Kidney capillary endothelial cell (primary cell): ENCODE data around the gene LENG9.
"Not testable (repeated sequence)": the region's sequence is repeated elsewhere in the genome, so short reads cannot be mapped to it uniquely, and the experiment has no call there.

Experiments used
- DNase-seq: peaks from one replicate; pipeline ENCODE4 v3.0.0-alpha.2; 2018; ENCODE audit warnings: low spot score

Gene LENG9

DNA sequence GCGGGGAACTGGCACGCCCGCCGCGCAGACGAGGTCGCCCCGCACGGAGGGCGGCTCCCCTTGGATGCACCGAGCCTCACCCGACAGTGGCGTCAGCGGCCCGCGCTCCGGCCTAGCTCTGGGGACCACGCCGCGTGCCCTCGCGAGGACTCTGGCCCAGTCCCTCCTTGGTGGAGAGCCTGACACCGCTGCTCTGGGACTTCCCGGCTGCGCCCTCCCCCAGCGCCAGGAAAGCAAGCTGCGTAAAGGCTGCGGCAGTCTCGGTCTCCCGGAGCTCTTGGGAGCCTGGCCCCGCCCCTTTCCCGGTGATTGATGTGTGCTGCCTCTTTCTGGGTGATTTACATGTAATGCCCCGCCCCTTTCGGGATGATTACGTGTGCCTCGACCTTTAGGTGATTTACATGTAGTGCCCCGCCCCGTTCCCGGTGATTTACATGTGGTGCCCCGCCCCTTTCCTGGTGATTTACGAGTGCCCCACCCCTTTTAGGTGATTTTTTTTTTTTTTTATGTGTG, at the start of gene LENG9:
Gene LENG9 (minus strand): TSS at position 248 of the 513 bp plus-strand sequence. CDS start 252 bp downstream, outside the sequence.
- peak; percentile 99 for DNase-seq

DNA sequence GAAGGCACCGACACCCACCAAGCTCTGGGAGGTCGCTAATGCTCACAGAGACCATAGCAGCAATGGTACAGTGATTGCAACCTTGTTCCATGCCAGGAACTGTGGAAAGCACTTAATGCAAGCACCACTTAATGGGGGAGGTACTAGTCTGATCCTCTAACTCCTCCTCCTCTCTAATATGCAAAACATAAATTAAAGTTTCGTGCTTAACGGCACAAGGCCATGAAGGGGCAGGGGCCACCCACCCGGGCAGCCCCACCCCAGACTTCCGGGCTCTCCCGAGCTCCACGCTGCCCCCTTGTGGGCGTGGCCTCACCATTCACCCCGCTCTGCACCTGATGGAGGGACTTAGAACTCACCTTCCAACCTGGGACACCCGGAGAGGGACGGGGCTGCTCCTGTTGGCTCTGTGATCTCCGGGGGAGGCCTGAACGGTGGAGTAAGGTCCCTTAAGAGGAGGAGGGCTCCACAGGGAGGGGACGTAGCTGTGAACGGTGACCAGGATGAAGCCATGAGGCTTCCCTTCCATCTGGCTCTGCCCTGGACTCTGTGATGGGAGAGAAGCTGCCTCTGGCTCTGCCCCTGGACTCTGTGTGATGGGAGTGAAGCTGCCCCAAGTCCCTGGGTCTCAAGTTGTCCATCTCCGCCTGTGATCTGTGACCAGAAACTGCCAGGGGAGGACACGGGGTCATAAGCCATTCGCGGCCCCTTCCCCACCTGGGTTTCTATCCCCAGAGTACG, 45.8 kb upstream of the LENG9 start:
- not testable (repeated sequence) for DNase-seq

DNA sequence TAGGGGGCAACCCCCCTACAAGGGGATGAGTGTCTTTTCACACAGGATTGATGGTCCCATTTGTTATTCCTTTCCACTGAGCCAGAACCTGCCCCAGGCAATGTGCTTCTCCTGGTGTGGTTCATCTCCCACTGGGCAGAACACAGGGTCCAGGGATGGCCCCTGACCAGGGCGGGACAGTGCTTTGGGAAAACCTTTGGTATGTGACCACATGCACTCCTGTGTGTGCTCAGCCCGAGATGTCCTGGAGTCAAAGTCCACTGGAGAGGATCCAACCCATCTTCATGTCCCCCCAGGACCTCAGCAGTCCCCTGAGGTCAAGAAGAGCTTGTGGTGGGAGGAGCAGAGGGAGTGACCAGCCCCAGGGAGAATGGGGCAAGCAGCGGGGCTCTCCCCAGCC, 44.9 kb upstream of the LENG9 start:
- DNase-seq, result not testable (repeated sequence)

DNA sequence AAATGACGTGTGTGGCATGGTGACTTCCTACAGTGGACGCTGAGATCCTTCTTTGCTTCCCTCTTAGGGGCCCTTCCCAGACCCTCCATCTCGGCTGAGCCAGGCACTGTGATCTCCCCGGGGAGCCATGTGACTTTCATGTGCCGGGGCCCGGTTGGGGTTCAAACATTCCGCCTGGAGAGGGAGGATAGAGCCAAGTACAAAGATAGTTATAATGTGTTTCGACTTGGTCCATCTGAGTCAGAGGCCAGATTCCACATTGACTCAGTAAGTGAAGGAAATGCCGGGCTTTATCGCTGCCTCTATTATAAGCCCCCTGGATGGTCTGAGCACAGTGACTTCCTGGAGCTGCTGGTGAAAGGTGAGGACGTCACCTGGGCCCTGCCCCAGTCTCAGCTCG, 44.2 kb upstream of the LENG9 start:
- DNase-seq, result no peak

DNA sequence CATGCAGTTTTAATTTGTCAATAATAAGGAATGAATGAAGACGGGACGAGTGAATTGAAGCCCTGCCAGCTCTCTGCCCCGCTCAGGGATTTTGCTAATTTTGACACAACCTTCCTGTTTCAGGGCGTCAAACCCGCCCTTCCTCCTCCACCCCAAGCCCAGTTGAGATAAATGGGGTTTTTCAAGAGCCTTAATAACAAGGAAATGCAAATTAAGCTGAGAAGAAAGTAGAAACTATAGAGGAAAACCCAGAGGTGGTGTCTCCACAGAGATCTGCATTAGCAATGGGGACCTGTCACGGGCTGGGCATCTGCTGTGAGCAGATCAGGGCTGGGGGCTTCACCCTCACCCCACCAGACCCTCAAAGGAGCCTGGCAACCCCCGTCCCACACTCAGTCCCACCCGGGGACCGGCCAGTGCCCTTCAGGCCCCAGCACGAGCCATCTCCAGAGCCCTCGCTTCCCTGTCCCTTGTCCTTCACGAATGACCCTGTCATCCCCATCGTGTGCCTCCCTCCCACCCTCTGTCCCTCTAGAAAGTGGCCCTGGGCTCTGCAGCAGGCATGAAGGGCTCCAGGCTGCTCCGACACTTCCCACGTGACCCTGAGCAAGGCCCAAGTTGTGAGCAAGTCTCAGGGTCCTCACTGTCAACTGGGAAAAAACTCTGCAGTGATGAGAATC, 43.6 kb upstream of the LENG9 start:
- not testable (repeated sequence) for DNase-seq

DNA sequence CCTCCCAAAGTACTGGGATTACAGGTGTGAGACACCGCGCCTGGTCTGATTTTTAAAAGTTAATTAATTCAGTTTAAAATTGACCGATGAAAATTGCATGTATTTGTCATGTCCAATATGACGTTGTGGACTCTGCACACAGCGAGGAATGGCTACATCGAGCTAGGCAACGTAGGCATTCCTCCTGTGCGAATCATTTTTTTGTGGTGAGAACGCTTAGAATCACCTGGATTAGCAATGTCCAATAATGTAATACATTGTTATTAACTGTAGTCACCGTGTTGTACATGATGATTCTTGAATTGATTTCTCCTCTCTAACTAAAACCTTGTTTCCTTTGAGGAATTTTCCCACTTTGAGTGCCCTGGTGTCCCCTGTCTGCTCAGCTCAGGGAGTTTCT, 42.5 kb upstream of the LENG9 start:
- DNase-seq, result no peak

DNA sequence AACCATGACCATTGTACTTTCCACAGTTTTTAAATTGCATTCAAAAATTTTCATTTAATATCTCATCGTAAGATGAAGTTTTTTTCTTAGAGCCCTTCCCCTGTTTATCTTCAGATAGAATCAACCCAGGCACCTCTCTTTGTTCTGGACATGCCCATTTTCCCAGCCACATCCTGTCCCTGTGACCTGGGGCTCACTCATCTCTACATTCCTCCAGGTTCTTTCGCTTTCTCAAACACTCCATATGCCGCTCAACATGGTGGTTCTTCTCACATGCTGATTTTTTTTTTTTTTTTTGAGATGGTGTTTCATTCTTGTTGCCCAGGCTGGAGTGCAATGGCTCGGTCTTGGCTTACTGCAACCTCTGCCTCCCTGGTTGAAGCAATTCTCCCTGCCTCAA, 42.0 kb upstream of the LENG9 start:
- DNase-seq, result not testable (repeated sequence)

DNA sequence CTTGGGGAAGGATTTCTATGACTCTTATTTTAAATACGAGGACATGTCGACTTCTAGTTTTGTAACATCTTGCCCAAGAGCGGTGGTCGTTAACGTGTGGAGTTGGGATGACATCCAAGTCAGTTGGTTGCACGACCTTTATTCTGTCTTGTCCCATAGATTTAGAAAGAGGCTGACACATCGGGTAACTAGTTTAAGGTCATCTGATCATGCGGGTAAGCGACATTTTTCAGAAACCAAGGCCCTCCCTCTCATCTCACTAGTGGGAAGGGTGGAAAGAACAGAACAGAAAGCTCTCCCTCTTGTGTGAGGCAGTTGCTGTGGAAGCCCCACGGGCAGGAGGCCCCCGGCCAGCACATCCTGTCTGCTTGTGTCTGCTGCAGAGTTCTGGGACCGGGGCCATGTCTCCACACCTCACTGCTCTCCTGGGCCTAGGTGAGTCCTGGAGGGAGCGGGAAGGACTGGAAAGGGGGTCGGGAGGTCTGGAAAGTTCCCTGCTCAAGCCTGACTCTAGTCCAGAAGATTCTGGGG, 39.0 kb upstream of the LENG9 start, which contains the start of gene LAIR2:
Gene LAIR2 (plus strand): TSS at position 314 of the 531 bp plus-strand sequence. CDS start 88 bp downstream, at position 402.
- no peak for DNase-seq

DNA sequence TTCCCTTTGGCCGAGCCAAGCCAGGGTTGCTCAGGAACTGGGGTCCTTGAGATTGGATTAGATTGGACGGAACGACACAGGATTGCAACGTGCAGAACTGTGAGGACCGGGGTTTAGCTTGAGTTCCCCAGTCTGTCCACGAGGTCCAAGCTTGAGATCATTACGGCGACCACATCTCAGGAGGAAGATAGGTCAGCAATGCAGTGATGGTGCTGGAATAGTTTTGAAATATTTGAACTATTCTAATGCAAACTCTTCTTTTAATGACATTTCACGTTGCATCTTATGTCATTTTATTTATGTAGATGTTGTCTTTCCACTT, 34.8 kb upstream of the LENG9 start:
- DNase-seq, result not testable (repeated sequence)

DNA sequence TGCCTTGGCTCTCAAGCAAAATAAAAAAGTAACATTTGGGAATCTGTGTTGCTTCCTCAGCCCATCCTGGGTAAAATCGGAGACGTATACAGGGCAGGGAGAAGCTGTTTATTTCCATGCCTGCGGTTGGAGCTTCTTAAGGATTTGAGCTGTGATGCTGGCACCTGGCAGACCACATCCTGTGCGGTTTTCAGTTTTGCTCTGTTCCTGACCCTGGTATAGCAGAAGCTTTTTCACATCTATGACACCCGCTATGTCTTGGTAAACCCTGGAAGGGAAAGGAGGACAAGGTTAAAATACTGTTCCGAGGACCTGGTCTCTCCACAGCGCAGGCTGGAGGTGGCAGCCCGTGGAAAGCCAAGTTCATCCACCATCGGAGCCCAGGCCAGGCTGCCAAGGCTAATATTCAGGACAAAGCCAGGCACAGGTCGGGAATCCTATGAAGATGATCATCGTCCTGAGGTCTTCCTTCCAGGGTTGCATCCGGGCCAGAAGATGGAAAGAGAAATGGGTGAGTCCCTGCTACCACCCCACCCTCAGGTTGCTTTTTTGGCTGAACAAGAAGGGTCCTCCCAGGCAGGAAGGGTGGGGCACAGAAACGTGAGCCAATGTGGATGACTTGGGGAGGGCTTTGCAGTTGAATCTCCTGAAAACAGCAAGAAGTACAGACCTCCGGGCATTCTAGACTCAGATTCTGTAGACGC, 34.3 kb upstream of the LENG9 start:
- DNase-seq, result not testable (repeated sequence)

DNA sequence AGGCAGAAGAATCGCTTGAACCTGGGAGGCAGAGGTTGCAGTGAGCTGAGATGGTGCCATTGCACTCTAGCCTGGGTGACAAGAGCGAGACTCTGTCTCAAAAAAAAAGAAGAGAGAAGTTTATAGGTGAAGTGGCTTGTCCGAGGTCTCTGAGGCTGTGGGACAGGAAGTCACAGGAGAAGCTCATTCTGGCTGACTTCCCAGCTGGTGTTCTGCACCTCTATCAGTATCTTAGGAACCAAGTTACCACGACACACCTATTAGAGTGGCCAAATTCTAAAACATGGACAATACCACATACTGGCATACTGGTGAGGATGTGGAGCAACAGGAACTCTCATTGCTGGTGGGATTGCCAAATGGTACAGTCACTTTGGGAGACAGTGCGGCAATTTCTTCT, 31.7 kb upstream of the LENG9 start:
- DNase-seq, result not testable (repeated sequence)

DNA sequence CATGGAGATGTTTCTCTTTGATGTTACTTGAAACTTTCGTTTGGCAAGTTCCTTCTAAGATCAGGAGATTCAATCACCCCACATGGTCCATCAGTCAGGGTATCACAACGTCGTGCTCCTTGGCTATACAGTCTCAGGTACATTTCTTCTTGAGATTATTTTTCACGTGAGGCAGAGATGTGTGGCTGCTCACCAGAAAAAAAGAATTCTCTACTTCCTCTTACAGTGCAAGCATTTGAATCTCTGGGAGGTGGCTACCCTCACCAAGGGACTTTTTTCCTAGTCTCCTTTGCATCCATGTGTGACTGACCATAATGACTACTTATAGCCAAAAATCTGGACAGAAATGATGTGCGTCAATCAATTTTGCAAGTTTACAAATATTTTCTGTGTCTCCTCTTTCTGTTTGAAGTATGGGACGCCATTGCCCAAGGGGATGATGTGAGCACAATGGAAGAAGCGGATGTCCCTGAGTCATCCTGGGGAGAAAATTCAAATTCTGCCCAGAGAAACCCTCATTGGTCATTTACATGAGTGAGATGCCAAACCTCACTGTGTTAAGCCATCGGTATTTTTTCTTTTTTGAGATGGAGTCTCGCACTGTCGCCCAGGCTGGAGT, 30.5 kb upstream of the LENG9 start:
- DNase-seq, result no peak

DNA sequence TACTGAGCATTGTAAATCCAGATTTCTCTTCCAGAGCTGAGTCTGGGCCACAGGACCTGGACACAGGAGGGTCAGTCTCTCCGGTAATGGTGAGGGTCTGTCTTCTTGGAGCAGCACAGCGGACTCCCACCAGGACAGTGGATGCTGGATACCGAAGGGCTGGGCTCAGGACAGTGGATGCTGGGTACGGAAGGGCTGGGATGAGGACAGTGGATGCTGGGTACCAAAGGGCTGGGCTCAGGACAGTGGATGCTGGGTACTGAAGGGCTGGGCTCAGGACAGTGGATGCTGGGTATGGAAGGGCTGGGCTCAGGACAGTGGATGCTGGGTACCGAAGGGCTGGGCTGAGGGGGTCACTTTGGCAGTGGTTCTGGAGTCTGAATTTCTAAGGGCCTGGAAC, 29.5 kb upstream of the LENG9 start:
- DNase-seq, result not testable (repeated sequence)

DNA sequence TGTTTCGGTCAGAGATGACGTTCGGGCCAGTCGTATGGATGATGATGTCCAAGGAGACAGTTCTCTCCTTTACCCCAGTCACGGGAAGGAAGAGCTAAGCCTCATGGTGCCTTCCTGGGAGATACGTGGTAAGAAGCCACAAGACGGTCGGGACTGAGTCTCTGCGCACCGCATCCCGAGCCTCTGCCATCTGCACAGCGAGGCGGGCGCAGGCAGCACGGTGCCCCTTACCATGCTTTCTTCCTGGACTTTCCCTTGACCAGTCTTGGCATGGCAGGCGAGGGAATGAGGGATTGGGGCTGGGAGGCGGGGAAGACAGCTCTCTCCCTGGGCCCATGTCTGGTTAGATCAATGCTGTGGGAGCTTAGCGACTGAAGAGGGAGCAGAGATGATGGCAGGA, 29.0 kb upstream of the LENG9 start:
- no peak for DNase-seq

DNA sequence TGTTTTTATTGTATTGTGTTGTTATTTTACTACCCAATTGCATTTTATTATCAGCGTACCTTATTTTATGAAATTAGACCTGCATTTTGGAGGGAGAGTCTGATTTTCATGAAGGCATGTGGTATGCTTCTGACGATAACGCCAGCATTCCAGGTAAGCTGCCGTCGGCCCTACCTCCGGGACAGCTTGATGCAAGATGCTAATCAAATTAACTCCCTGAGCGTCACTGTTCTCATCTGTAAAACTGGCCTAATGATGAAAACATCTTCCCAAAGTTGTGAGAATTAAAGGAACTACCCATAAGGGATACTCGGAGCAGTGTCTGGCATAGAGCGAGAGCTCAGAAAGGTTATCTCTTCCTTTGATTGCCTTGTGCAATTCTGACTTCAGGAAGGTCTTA, 26.2 kb upstream of the LENG9 start:
- DNase-seq, result no peak

DNA sequence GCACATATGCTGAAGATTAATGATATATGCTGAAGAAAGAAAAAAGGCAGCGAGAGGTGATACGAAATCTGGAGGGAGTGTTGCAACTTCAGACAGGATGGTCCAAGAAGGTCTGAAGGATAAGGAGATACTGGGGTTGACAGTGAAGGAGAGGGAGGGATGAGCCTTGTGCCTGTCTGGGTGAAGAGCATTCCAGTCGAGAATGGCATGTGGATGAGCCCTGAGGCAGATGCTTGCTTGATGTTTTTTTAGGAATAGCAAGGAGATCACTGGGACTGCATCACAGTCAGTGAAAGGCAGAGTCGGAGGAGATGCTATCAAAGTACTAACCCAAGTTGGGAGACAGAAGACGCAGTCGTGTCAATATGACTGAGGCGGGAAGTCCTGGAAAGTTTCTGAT, 25.8 kb upstream of the LENG9 start:
- DNase-seq, result no peak

DNA sequence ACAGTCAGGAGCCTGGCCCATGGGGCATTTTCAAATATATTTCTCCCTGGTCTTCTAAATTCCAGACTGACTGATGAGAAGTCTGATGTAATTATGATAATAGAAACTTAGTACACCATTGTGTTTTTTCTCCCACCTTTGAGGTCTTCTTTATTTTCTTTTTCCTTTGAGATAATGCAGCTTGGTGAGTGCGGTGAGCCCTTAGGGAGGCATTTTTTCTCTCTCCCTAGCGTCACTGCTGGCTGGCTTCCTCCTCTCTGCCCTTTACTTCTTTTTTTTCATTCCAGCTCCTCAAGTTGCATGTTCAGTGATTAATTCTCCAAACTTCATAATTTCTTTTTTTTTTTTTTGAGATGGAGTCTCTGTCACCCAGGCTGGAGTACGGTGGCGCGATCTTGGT, 22.3 kb upstream of the LENG9 start:
- no peak for DNase-seq

DNA sequence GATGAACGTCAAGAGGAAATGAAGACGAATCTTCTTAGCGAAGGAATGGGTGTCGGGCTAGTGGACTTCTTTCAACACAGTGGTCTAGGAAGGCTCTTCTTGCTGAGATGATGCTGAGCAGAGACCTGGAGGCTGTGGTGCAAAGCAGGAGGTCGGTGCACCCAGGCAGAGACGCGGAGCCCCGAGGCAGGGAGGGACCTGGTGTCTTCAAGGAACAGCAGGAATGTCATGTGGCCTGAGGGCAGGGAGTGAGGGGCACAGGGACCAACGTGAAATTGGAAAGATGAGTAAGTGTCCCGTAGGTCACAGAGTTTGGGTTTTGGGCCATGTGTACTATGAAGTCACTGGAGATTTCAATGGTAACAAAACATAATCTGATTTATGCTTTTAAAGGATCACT, 20.9 kb upstream of the LENG9 start:
- no peak for DNase-seq

DNA sequence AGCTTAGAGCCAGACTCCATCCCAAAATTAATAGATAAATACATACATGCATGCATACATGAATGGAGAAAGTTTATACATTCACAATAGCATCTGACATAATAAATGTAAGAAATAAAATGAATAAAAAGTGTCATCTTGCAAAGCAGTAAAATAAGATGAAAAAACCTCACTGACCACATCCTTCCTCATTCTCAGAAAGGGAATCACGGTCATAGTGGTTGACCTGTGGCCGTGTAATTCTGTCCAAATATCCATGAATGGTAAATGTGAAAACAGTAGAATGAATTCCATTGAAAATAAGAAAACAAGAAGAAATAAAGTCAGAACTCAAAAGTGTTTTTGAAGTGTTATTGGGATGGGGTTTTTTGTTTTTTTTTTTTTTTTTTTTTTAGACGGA, 19.3 kb upstream of the LENG9 start:
- no peak for DNase-seq

DNA sequence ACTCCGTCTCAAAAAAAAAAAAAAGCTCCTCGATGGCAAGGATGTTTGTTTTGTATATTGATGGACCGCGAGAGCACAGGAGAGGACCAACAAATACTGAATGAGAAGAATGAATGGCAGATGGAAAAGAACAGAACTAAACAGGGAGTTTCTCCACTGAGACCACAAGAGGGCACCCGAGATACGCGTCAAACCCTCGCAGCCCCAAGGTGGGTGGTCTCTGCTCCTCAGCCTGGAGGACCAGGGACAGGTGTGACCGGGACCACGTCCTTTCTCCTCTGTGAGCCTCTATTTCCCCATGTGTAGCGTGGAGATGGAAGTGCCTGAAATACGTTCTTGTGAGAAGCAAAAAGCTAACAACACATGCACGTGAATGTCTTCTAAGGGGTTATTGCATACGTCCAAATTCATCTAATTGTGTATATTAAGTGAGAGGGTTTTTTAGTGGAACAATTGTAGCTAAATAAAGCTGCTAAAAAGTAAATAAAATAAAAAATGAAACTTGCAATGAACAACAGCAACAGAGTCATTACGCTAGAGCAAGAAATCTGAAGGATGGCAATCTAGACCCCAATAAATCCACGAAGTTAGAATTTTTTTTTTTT, 17.9 kb upstream of the LENG9 start:
- no peak for DNase-seq

DNA sequence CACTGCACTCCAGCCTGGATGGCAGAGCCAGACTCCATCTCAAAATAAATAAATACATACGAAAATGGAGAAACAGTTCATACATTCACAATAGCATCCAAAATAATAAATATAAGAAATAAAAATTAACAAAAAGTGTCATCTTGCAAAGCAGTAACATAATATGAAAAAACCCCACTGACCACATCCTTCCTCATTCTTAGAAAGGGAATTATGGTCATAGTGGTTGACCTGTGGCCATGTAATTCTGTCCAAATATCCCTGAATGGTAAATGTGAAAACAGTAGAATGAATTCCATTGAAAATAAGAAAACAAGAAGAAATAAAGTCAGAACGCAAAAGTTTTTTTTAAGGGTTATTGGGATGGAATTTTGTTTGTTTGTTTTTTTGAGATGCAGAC, 16.5 kb upstream of the LENG9 start:
- no peak for DNase-seq
